ENCODE data around the gene NUFIP1. TPM values are rescaled to one million over a fixed set of nuclear protein-coding genes. Genes with fewer than 3 reads are reported as not detected.

The NUFIP1 gene
- total RNA-seq, 2 donors from 2014 or later = 5.7 to 6.9 TPM

DNA sequence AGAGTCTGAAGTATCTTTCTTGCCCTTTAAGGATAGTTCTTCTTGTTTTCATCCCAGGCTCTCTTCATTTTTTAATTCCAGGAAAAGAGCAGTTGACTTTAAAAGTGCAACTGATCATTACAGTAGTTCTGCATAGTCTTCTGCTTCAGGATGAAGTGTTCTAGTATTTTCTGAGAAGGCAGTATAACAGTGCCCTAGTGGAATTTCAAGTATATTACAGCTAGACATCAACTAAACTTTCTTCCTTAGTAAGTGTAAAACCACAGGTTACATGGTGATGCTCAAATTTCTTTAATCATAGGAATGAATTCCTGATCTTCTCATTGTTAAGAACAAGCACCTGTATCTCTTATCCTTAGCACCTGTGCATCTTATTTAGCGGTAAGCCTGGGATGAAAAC, 10.9 kb downstream of the NUFIP1 start:
- Mint-ChIP-seq H3K4me3 (no peak overlapping the region), H3K27ac (no peak overlapping the region), H3K9me3 (no peaks in the 10 kb centered on the region), H3K27me3 (no peaks in the 10 kb centered on the region), H3K36me3 (peaks cover 6% of the 10 kb centered on the region), H3K4me1 (ENCODE audit: low read depth in 2 of 2) (peaks cover 0 to 4% of the 10 kb centered on the region in 2 donors)
- no peak for ATAC-seq
- DNase-seq (ENCODE audit: low spot score) = no peak

GRCh38 chr13:44976949-44977583, 12.2 kb downstream of the NUFIP1 start:
- Mint-ChIP-seq H3K4me3 (no peak overlapping the region), H3K4me1 (ENCODE audit: low read depth in 2 of 2) (no peaks in the 10 kb centered on the region), H3K27me3 (no peaks in the 10 kb centered on the region), H3K27ac (no peak overlapping the region), H3K9me3 (no peaks in the 10 kb centered on the region), H3K36me3 (peaks cover 6% of the 10 kb centered on the region)
- DNase-seq (ENCODE audit: low spot score) = no peak
- no peak for ATAC-seq

DNA sequence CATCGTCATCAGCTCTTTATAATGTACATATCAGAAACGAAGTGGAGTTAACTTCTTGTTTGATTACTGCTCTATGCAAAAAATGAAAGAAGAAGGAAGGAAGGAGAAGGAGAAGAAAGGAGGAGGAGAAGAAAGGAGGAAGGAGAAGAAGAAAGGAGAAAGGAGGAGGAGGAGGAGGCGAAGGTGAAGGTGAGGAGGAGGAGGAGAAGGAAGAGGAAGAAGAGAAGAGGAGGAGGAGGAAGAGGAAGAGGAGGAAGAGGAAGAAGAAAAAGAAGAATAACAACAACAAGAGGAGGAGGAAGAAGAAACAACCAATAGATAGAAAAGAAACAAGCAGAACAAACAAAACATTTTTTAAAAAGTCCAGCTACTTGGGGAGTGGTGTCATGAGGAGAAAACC, 13.1 kb downstream of the NUFIP1 start:
- no peaks in the 10 kb centered on the region for H3K4me1 Mint-ChIP-seq (ENCODE audit: low read depth in 2 of 2)
- H3K27ac Mint-ChIP-seq = no peak overlapping the region
- H3K27me3 Mint-ChIP-seq = no peaks in the 10 kb centered on the region
- no peak overlapping the region for H3K4me3 Mint-ChIP-seq
- DNase-seq (ENCODE audit: low spot score) = no peak
- no peaks in the 10 kb centered on the region for H3K9me3 Mint-ChIP-seq
- peaks cover 6% of the 10 kb centered on the region for H3K36me3 Mint-ChIP-seq
- no peak for ATAC-seq

DNA sequence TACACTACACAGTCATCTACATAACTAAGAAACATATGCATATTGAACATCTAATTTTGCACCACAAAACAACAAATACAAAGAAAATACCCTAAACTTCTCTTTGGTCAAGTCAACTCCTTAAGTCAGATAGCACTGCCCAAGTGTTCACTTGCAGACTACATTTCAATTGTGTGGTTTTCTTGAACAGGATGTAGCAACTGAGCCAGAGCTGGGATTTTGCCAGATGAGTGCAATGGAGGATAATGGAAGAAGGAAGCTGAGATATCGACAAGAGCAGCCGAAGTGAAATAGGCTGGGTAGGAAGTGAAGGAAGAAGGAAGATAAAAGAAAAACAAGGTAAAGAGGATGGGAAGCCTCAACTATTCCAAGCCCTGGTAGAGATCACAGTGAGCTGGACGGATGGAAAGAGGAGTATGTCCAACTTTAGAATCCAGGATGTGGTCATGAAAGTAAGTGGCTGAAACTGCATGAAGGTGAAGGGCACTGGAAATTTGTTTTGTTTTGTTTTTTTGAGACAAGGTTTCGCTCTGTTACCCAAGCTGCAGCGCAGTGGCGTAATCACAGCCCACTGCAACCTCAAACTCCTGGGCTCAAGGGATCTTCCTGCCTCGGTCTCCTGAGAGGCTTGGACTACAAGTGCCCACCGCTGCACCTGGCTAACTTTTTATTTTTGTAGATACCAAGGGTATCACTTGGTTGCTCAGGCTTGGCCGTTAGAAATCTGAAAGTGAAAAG, 15.0 kb downstream of the NUFIP1 start:
- no peak overlapping the region for H3K27ac Mint-ChIP-seq
- no peak overlapping the region for H3K4me3 Mint-ChIP-seq
- ATAC-seq (no peak), DNase-seq (ENCODE audit: low spot score) (no peak)
- H3K36me3 Mint-ChIP-seq = peaks cover 6% of the 10 kb centered on the region
- no peaks in the 10 kb centered on the region for H3K9me3 Mint-ChIP-seq
- no peaks in the 10 kb centered on the region for H3K4me1 Mint-ChIP-seq (ENCODE audit: low read depth in 2 of 2)
- no peaks in the 10 kb centered on the region for H3K27me3 Mint-ChIP-seq

GRCh38 chr13:44972956-44973581, 16.2 kb downstream of the NUFIP1 start:
- H3K4me1 Mint-ChIP-seq (ENCODE audit: low read depth in 2 of 2) = no peaks in the 10 kb centered on the region
- H3K27ac Mint-ChIP-seq = no peak overlapping the region
- ATAC-seq (no peak), DNase-seq (ENCODE audit: low spot score) (no peak)
- no peaks in the 10 kb centered on the region for H3K9me3 Mint-ChIP-seq
- no peaks in the 10 kb centered on the region for H3K27me3 Mint-ChIP-seq
- peaks cover 1% of the 10 kb centered on the region for H3K36me3 Mint-ChIP-seq
- no peak overlapping the region for H3K4me3 Mint-ChIP-seq

- H3K9me3 Mint-ChIP-seq = no peaks in the 10 kb centered on the region
- H3K4me1 Mint-ChIP-seq (ENCODE audit: low read depth in 2 of 2) = no peaks in the 10 kb centered on the region
- ATAC-seq = no peak
- no peak for DNase-seq (ENCODE audit: low spot score)
- no peaks in the 10 kb centered on the region for H3K27me3 Mint-ChIP-seq
- H3K27ac Mint-ChIP-seq = no peak overlapping the region
- H3K4me3 Mint-ChIP-seq = no peak overlapping the region
- H3K36me3 Mint-ChIP-seq = peaks cover 5% of the 10 kb centered on the region
These were observed 17.3 kb downstream of the NUFIP1 start for GRCh38 chr13:44971656-44972595.

DNA sequence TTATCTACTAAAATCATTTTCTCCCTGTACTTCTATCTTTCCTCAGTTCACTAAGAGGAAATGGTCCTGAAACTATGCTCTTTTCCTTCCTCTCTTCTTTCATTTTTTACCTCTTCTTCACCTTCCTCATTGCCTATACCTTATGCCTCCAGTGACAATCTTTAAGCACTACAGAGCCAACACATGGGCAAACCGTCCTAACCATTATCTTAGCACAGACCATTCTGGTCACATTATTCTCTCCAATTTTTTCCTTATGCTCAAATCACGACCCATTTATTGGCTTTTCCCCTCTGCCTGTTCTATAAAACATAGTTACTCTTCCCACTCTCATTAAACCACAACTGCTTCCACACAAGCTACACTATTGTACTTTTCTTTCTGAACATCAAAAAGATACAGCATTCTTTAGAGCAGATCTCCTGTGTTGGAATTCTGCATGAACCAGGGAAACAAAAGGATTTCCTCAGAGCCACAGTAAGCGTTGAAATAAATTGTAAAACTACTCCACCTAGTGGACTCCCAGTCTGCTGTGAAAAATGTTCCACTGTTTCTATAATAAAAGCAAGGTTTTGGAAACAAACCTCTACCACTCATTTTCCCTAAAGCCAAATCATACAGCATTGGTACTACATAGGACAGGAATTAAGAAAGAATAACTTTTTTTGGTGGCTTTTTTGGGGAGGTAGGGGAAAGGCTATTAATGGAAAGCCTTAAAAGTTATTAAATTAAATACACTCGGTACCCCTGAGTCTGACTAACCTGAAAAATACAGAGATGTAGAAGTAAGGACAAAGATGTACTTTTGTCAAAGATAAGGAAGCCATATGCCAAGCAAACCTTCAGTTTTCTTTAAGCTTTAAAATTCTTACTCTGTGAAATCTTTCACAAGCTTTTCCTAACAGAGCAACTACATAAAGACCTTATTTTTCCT, 19.5 kb downstream of the NUFIP1 start:
- Mint-ChIP-seq H3K9me3 (no peaks in the 10 kb centered on the region), H3K4me1 (ENCODE audit: low read depth in 2 of 2) (no peaks in the 10 kb centered on the region), H3K27me3 (no peaks in the 10 kb centered on the region), H3K27ac (no peak overlapping the region), H3K36me3 (peaks cover 11% of the 10 kb centered on the region), H3K4me3 (no peak overlapping the region)
- no peak for ATAC-seq
- DNase-seq (ENCODE audit: low spot score) = no peak

DNA sequence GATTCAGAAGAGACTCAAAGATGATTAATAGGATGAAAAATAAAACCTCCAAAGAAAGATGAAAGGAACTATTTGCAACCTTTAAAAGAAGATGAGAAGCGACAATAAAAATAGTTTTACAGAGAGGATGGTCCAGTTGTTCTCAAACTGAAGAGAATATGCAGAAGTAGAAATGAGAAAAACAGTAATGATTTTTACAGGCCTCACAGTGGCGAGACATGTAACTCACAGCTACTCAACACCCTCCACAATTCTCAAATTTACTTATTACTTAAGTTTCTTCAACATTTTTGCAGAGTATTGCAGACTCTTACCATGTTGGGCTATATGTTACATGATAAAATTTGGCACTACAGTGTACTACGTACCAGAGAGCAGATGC, 20.8 kb downstream of the NUFIP1 start:
- H3K36me3 Mint-ChIP-seq = peaks cover 18% of the 10 kb centered on the region
- ATAC-seq = no peak
- DNase-seq (ENCODE audit: low spot score) = no peak
- no peak overlapping the region for H3K27ac Mint-ChIP-seq
- no peaks in the 10 kb centered on the region for H3K27me3 Mint-ChIP-seq
- no peak overlapping the region for H3K4me3 Mint-ChIP-seq
- H3K4me1 Mint-ChIP-seq (ENCODE audit: low read depth in 2 of 2) = no peaks in the 10 kb centered on the region
- H3K9me3 Mint-ChIP-seq = no peaks in the 10 kb centered on the region

DNA sequence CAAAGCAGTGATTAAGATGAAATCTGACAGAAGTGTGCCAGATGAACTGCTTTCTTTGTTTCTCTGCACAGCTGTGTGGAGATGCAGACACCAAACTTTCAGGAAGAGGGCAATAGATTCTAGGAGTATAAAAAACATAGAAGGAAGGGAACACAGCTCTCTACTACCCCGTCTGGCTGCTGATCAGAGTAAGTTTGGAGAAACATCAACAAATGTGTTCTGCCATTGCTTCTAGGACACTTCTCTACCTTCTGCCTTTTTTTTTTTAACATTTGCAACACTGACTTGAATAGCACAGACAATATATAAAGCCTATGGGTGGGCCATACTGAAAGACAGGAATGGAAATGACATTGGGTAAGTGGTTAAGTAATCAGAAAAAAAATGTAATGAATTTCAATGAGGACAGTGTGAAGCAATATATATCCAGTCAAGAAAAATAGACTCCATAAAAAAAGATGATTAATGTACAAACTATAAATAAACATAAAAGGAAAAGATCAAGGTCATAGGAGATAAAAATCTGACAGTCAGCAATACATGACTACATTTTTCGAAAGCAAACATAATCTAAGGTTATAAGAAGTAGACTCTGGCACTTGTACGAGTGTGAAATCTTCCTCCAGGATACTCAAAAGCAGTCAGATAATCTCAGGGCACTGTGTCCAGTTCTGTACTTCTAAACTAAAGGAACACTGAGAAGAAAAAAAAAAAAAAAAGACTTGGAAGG, 21.4 kb downstream of the NUFIP1 start:
- Mint-ChIP-seq H3K4me1 (ENCODE audit: low read depth in 2 of 2) (no peaks in the 10 kb centered on the region), H3K36me3 (peaks cover 21% of the 10 kb centered on the region), H3K4me3 (no peak overlapping the region), H3K9me3 (no peaks in the 10 kb centered on the region), H3K27ac (no peak overlapping the region), H3K27me3 (no peaks in the 10 kb centered on the region)
- ATAC-seq (no peak), DNase-seq (ENCODE audit: low spot score) (no peak)

DNA sequence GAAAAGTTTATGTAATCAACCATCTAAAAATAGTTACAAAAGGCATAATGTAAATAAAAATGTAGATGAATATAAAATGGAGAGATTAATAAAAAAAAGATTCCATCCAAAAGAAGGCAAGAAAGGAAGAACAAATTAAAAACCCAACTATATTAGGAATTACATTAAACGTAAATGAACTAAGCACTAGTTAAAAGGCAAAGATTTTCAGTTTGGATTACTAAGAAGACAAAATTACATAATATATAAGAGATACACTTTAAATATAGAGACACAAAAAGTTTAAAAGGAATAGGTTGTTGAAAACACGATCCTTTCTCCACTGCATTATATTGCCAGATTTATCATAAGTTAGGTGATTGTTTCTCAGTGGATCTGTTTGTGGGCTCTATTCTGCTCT, 27.3 kb downstream of the NUFIP1 start:
- no peaks in the 10 kb centered on the region for H3K27me3 Mint-ChIP-seq
- H3K4me1 Mint-ChIP-seq (ENCODE audit: low read depth in 2 of 2) = no peaks in the 10 kb centered on the region
- ATAC-seq = no peak
- peaks cover 30% of the 10 kb centered on the region for H3K36me3 Mint-ChIP-seq
- H3K4me3 Mint-ChIP-seq = no peak overlapping the region
- H3K27ac Mint-ChIP-seq = no peak overlapping the region
- peaks cover 7% of the 10 kb centered on the region for H3K9me3 Mint-ChIP-seq
- no peak for DNase-seq (ENCODE audit: low spot score)

- no peak for ATAC-seq
- Mint-ChIP-seq H3K27ac (no peak overlapping the region), H3K36me3 (no peaks in the 10 kb centered on the region), H3K27me3 (no peaks in the 10 kb centered on the region), H3K4me1 (ENCODE audit: low read depth in 2 of 2) (no peaks in the 10 kb centered on the region), H3K4me3 (no peak overlapping the region), H3K9me3 (no peaks in the 10 kb centered on the region)
- DNase-seq (ENCODE audit: low spot score) = no peak
These were observed 33.9 kb downstream of the NUFIP1 start for GRCh38 chr13:44955406-44955805.

DNA sequence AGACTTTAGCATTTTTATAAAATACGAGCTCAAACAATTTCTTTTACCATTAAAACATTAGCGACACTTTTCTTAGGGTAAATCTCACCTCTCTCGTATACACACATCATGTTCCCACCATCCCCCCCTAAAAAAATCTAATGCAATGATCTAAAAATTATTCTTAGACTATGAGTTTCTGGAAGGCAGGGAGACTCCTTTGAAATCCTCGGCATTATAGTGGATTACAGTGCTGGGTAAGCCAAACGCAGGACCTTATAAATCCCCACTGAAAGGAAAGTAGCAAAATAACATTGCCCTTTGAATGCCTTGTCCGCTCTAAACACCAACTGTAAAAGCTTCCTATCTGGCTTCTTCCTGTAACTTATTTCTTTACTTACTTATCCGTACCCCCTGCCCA, 35.0 kb downstream of the NUFIP1 start:
- no peaks in the 10 kb centered on the region for H3K4me1 Mint-ChIP-seq (ENCODE audit: low read depth in 2 of 2)
- no peaks in the 10 kb centered on the region for H3K27me3 Mint-ChIP-seq
- no peak for DNase-seq (ENCODE audit: low spot score)
- no peak for ATAC-seq
- no peak overlapping the region for H3K27ac Mint-ChIP-seq
- H3K4me3 Mint-ChIP-seq = no peak overlapping the region
- no peaks in the 10 kb centered on the region for H3K36me3 Mint-ChIP-seq
- H3K9me3 Mint-ChIP-seq = no peaks in the 10 kb centered on the region

Data from natural killer cell treated with Interleukin-12 subunit alpha and Interleukin-12 subunit beta and Interleukin-15 and Interleukin-18, amount 100 ng/mL, for 72 hours (primary cell).